IPS-NIHi11 (cell line): ENCODE measurements around the gene C15orf62.

Experiments
- DNase-seq: peaks from one replicate; pipeline ENCODE4 v3.0.0; 2012; ENCODE audit warnings: mixed read lengths, low spot score

The C15orf62 gene

DNA sequence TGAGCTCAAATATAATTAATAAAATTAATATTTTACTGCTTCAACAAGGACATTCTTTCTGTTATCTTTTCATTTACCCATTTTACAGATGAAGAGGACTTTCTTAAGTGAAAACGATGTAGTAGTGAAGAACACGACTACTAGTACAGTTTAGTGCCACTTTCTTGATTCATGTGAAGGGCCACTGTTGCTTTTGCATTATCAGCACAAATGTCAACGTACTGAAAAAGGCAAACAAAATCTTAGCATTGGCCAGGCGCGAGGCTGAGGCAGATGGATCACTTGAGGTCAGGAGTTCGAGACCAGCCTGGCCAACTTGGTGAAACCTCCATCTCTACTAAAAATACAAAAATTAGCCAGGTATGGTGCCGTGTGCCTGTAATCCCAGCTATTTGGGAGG is 49.3 kb downstream of the C15orf62 start:
- no peak for DNase-seq

DNA sequence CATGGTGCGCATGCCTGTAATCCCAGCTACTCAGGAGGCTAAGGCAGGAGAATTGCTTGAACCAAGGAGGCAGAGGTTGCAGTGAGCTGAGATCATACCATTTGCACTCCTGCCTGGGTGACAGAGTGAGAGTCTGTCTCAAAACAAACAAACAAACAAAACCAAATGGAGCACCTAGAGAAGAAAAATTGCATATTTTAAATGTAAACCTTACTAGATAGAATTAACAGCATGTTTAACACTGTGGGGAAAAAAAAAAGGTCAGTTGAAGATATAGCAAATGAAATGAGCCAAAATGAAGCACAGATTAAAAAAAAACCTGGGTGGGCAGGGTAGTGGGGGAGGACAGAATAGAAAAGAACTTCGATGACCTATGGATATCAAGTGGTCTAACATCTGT is 51.4 kb downstream of the C15orf62 start:
- DNase-seq, result no peak
